NCI-H1417 (cell line): ENCODE measurements around the gene KEAP1.

Experiments used
- DNase-seq, 3 experiments: peaks; one replicate each; lab custom pipeline; 2025; lab: John Stamatoyannopoulos, UW

Gene KEAP1

GRCh38 chr19:10523135-10523636, 20.0 kb upstream of the KEAP1 start:
- no peak for DNase-seq

GRCh38 chr19:10521461-10522171, 18.5 kb upstream of the KEAP1 start:
- DNase-seq, result no peak

GRCh38 chr19:10520652-10521318, 17.6 kb upstream of the KEAP1 start:
- no peak for DNase-seq

GRCh38 chr19:10519421-10519820, 16.3 kb upstream of the KEAP1 start:
- DNase-seq, result no peak

- no peak for DNase-seq
These were observed 15.5 kb upstream of the KEAP1 start for GRCh38 chr19:10518444-10519361.

GRCh38 chr19:10517760-10518443, 14.7 kb upstream of the KEAP1 start:
- DNase-seq, result peak in 2 of 3 experiments; percentile 44 to 54

GRCh38 chr19:10517361-10517759, 14.2 kb upstream of the KEAP1 start, which contains the start of gene S1PR5:
Gene S1PR5 (minus strand): TSS chr19:10517447. CDS start chr19:10515011, 2,436 bp downstream.
- DNase-seq, result peak in 2 of 3 experiments; percentile 44 to 50

GRCh38 chr19:10516671-10517286, 13.6 kb upstream of the KEAP1 start:
- DNase-seq, result peak in 2 of 3 experiments; percentile 21 to 34

GRCh38 chr19:10516064-10516385, 12.9 kb upstream of the KEAP1 start:
- DNase-seq, result no peak

- no peak for DNase-seq
These were observed 11.3 kb upstream of the KEAP1 start for GRCh38 chr19:10514211-10515145.

- no peak for DNase-seq
These were observed 10.1 kb upstream of the KEAP1 start for GRCh38 chr19:10513223-10513622.

- no peak for DNase-seq
These were observed 7.2 kb upstream of the KEAP1 start for GRCh38 chr19:10510301-10510802.

- no peak for DNase-seq
These were observed 5.6 kb upstream of the KEAP1 start for GRCh38 chr19:10508707-10509106.

GRCh38 chr19:10508036-10508435, 4.9 kb upstream of the KEAP1 start:
- no peak for DNase-seq

- DNase-seq, result peak in 1 of 3 experiments; percentile 27
These were observed 2.5 kb upstream of the KEAP1 start for GRCh38 chr19:10505583-10506229.

- peak; percentile 89 to 99 (median 98) for DNase-seq
These were observed 593 bp downstream of the KEAP1 start for GRCh38 chr19:10502524-10503001.

GRCh38 chr19:10501971-10502523, 1.1 kb downstream of the KEAP1 start:
- DNase-seq, result peak in 2 of 3 experiments; percentile 85 to 89

GRCh38 chr19:10500247-10500592, 2.9 kb downstream of the KEAP1 start:
- DNase-seq, result no peak
